GM18951 (cell line): ENCODE results near the gene SLC13A4.
"Not testable (repeated sequence)": the region's sequence is repeated elsewhere in the genome, so short reads cannot be mapped to it uniquely, and the experiment has no call there.

ENCODE experiments used
- POLR2A ChIP-seq: IDR thresholded peaks from 4 replicates; pipeline ENCODE4 v1.6.1; 2011; ENCODE audit warnings: mild to moderate bottlenecking; ENCODE audit not compliant: insufficient read length, insufficient read depth; ENCODE audit errors: extremely low read depth
- in situ Hi-C: fragments of 300-500 bp; cut with MboI; formaldehyde crosslinking; loops from one replicate; pipeline ENCODE4 v1.12.0; 2022; ENCODE audit warnings: low sequenced_read_pairs, mixed read lengths, inconsistent platforms; ENCODE audit not compliant: unreplicated experiment

The SLC13A4 gene

GRCh38 chr7:135710417-135711138, 17.4 kb downstream of the SLC13A4 start:
- TF ChIP-seq POLR2A, result no peak
- in situ Hi-C loops, result no loop called here

DNA sequence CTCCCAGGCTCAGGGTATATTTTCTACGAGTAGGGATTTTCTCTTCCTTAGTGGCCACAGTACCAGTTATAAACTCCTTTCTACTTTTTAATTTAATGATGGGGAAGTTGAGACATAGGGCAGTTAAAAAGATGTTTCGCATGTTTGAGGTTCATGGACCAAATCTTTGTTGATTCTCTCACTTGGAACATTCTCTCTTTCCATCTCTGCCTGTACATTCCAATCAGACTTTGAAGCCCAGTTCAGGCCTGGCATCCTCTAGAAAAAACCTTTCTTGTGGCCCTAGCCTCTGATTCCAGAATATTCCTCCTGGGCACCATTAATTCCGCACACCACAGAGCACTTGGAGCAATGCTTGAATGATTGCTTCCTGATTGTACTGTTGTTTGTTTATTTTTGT, 18.5 kb downstream of the SLC13A4 start:
- no peak for TF ChIP-seq POLR2A

GRCh38 chr7:135708041-135708440, 19.9 kb downstream of the SLC13A4 start:
- in situ Hi-C loops, result no loop called here
- no peak for TF ChIP-seq POLR2A

More for the DNA sequence above, 18.5 kb downstream of the SLC13A4 start:
- in situ Hi-C loops, result no loop called here

DNA sequence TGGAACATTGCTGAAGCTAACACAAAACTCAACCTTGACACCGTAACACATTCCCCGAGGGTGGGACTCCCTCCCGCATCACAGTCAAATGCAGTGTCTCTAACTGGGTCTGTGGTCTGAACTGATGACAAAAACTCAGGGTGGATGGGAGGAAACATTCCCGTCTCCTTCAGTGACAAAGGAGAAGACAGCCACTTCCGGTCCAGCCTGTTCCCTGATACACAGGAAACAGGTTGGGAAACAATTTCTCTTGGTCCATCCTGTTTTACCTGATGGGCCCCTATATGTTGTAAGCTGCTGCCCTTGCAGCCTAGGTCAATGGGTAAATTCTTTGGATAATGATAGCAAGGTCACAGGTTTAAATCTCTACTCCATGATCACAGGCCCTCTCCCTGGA, 20.4 kb downstream of the SLC13A4 start:
- in situ Hi-C loops, result no loop called here
- TF ChIP-seq POLR2A, result no peak

- in situ Hi-C loops, result no loop called here
- no peak for TF ChIP-seq POLR2A
Measured at GRCh38 chr7:135706858-135707569, 21.0 kb downstream of the SLC13A4 start.

- in situ Hi-C loops, result no loop called here
- no peak for TF ChIP-seq POLR2A
Measured at GRCh38 chr7:135706038-135706742, 21.8 kb downstream of the SLC13A4 start.

GRCh38 chr7:135704698-135705097, 23.3 kb downstream of the SLC13A4 start:
- in situ Hi-C loops, result no loop called here
- TF ChIP-seq POLR2A, result no peak

GRCh38 chr7:135704074-135704473, 23.9 kb downstream of the SLC13A4 start:
- in situ Hi-C loops, result no loop called here
- no peak for TF ChIP-seq POLR2A

DNA sequence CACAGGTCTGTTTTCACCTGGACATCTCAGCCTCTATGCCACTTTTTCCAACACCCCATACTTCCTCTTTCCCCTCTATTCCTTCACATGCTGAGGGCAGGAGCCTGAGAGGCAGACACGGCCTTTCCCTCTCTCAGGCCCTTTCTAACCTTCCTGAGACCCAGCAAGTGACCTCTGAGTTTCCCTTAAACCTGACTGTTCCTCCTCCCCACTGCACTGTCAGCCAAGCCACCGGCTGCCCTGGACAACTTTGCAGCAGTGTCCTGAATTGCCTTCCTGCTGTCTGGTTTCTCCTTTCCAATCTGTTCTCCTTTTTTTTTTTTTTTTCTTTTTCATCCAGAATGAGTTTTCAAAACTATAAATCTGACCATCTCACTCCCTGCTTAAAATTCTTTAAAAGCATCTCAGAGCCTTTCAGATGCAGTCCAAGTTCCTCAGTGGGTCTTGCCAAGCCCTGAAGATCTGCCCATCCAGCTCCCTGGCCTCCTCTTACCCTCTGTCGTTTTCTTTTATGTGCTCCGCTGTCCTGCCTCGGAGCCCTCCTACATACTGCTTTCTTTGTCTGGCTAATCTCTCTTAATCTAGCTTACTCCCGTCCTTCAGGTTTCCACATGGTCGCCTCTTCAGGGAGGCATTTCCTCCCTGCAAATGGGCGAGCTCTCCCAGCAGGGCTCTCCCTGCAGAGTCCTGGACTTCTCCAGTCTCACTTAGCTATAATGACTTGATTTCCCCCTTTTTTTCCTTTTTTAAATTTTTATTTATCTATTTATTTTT, 30.5 kb downstream of the SLC13A4 start:
- no peak for TF ChIP-seq POLR2A
- in situ Hi-C loops, result no loop called here

GRCh38 chr7:135693558-135693957, 34.4 kb downstream of the SLC13A4 start:
- in situ Hi-C loops, result no loop called here
- no peak for TF ChIP-seq POLR2A

- in situ Hi-C loops, result not testable (repeated sequence)
Measured at GRCh38 chr7:135692606-135693005, 35.4 kb downstream of the SLC13A4 start.

DNA sequence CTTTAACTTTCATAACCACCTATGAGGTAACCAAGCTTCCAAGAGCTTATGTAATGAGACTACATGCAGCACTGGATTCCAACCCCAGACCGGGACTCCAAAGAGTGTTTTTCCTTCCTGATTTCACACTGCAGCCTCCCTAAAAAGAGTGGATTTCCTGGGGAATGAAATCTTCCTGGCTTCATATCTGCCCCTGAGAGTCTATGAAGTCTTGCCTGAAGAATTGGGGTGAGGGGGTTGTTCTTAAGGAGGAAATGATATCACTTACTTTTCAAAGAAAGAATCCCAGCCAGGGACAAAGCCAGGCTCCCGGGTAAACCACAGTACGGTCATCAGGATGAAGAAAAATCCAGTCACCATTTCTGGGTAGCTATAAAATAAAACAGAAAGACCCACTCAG, 35.9 kb downstream of the SLC13A4 start:
- TF ChIP-seq POLR2A, result no peak
- in situ Hi-C loops, result no loop called here

GRCh38 chr7:135690566-135690965, 37.4 kb downstream of the SLC13A4 start:
- in situ Hi-C loops, result no loop called here
- TF ChIP-seq POLR2A, result no peak
